GM23338 (cell line): ENCODE data around the gene PTH1R. TPM values are rescaled to one million over a fixed set of nuclear protein-coding genes. Genes with fewer than 3 reads are reported as not detected.
A peak's percentile ranks its signal among the peaks of the same experiment; 100 is the strongest.

Experiments
- ATAC-seq: fragments of 200-7000 bp; cut with Tn5 transposase; 3 replicates; pipeline ENCODE4 v1.9.1; 2020
- DNase-seq: peaks from one replicate; pipeline ENCODE4 v3.0.0-alpha.2; 2015; ENCODE audit warnings: low spot score
- H2AFZ ChIP-seq: fragments of 200-600 bp; sonication (generic); 2 replicates; pipeline ENCODE4 v1.8.0; 2016; ENCODE audit warnings: antibody characterized with exemption, mild to moderate bottlenecking, moderate library complexity
- H3F3A ChIP-seq: fragments of 200-600 bp; sonication (generic); replicated peaks from 2 replicates; pipeline ENCODE4 v1.8.0; 2017; ENCODE audit warnings: antibody characterized with exemption, mixed run types, low read depth
- H3K27ac ChIP-seq: fragments of 200-600 bp; sonication (generic); 2 replicates; pipeline ENCODE4 v1.6.1; 2016; ENCODE audit warnings: low read depth
- H3K27me3 ChIP-seq: fragments of 200-600 bp; sonication (generic); 2 replicates; pipeline ENCODE4 v1.8.0; 2016; ENCODE audit warnings: mild to moderate bottlenecking, mixed run types, moderate library complexity; ENCODE audit not compliant: insufficient read depth
- H3K36me3 ChIP-seq: fragments of 200-600 bp; sonication (generic); 2 replicates; pipeline ENCODE4 v1.8.0; 2016; ENCODE audit warnings: mild to moderate bottlenecking; ENCODE audit not compliant: insufficient read depth
- H3K4me1 ChIP-seq: fragments of 200-600 bp; sonication (generic); 2 replicates; pipeline ENCODE4 v1.8.0; 2016; ENCODE audit warnings: mild to moderate bottlenecking, moderate library complexity; ENCODE audit not compliant: insufficient read depth
- H3K4me2 ChIP-seq: fragments of 200-600 bp; sonication (generic); 2 replicates; pipeline ENCODE4 v1.7.1; 2017; ENCODE audit warnings: mixed run types
- H3K4me3 ChIP-seq: fragments of 200-600 bp; sonication (generic); 2 replicates; pipeline ENCODE4 v1.6.1; 2016; ENCODE audit warnings: mixed run types
- H3K79me2 ChIP-seq: fragments of 200-600 bp; sonication (generic); replicated peaks from 2 replicates; pipeline ENCODE4 v1.8.0; 2017; ENCODE audit warnings: mild to moderate bottlenecking; ENCODE audit not compliant: insufficient read depth
- H3K9me2 ChIP-seq: fragments of 200-600 bp; sonication (generic); 2 replicates; pipeline ENCODE4 v1.8.0; 2017; ENCODE audit not compliant: insufficient read depth
- H4K20me1 ChIP-seq: fragments of 200-600 bp; sonication (generic); replicated peaks from 2 replicates; pipeline ENCODE4 v1.8.0; 2017; ENCODE audit warnings: mild to moderate bottlenecking; ENCODE audit not compliant: insufficient read depth
- H3K27ac Mint-ChIP-seq: 2 replicates; pipeline ENCODE4 v1.8.0; 2020; ENCODE audit warnings: inconsistent platforms, mild to moderate bottlenecking, moderate library complexity, mixed read lengths
- H3K27me3 Mint-ChIP-seq: 3 replicates; pipeline ENCODE4 v1.8.0; 2022; ENCODE audit warnings: low read depth, mild to moderate bottlenecking, moderate library complexity, mixed read lengths, inconsistent platforms; ENCODE audit not compliant: insufficient read depth, poor library complexity
- H3K36me3 Mint-ChIP-seq: 3 replicates; pipeline ENCODE4 v1.8.0; 2021; ENCODE audit warnings: low read depth, mild to moderate bottlenecking, inconsistent platforms, moderate library complexity, mixed read lengths
- H3K4me1 Mint-ChIP-seq: 3 replicates; pipeline ENCODE4 v1.8.0; 2020; ENCODE audit warnings: mild to moderate bottlenecking, inconsistent platforms, mixed read lengths
- H3K4me3 Mint-ChIP-seq: 3 replicates; pipeline ENCODE4 v1.8.0; 2021; ENCODE audit warnings: moderate library complexity, mild to moderate bottlenecking, inconsistent platforms, mixed read lengths
- H3K9me3 Mint-ChIP-seq: 3 replicates; pipeline ENCODE4 v1.8.0; 2020; ENCODE audit warnings: moderate library complexity, mild to moderate bottlenecking, inconsistent platforms, mixed read lengths
- CREB1 ChIP-seq: fragments of 250-450 bp; sonication (Bioruptor Pico); IDR thresholded peaks from 2 replicates; pipeline ENCODE4 v1.5.0; 2020; ENCODE audit warnings: low read depth, mild to moderate bottlenecking, moderate library complexity
- EZH2phosphoT487 ChIP-seq: fragments of 200-600 bp; sonication (generic); IDR thresholded peaks from one replicate; pipeline ENCODE4 v1.8.1; 2018; ENCODE audit warnings: antibody characterized with exemption; ENCODE audit not compliant: unreplicated experiment
- JUNB ChIP-seq: IDR thresholded peaks from one replicate; pipeline ENCODE4 v1.6.1; 2016; ENCODE audit warnings: antibody characterized with exemption; ENCODE audit not compliant: unreplicated experiment
- NANOG ChIP-seq: IDR thresholded peaks from 2 replicates; pipeline ENCODE4 v1.6.1; 2016; ENCODE audit warnings: antibody characterized with exemption, borderline replicate concordance
- POLR2AphosphoS5 ChIP-seq: IDR thresholded peaks from 2 replicates; pipeline ENCODE4 v1.6.1; 2016; ENCODE audit warnings: antibody characterized with exemption, low read depth
- STAT1 ChIP-seq: IDR thresholded peaks from one replicate; pipeline ENCODE4 v1.6.1; 2016; ENCODE audit warnings: antibody characterized with exemption; ENCODE audit not compliant: unreplicated experiment
- ZNF331 ChIP-seq: fragments of 250-450 bp; sonication (Bioruptor Pico); IDR thresholded peaks from 2 replicates; pipeline ENCODE4 v1.5.0; 2020; ENCODE audit warnings: low read depth, mild to moderate bottlenecking, moderate library complexity
- polyA plus RNA-seq: library from polyadenylated mRNA; unstranded; fragments of >200 nt; fragmentation: Nextera tagmentation; extraction: Ambion mirVana; gene quantifications from 2 replicates; pipeline ENCODE4 v1.2.1, GENCODE V29; 2016
- total RNA-seq: library from RNA; depleted of rRNA; stranded (reverse); fragments of >200 nt; shearing (Covaris generic); gene quantifications from 2 replicates; pipeline ENCODE4 v1.2.3, GENCODE V29; 2014
- TF ChIP-seq, protein P1 (sequence below), 2 experiments: fragments of 200-600 bp in 1 of 2; sonication (generic) in 1 of 2; conservative IDR thresholded peaks; 2 replicates each; pipeline versions ENCODE4 v1.5.1 to v1.6.1; 2016 to 2017; ENCODE audit warnings: antibody characterized with exemption in 2 of 2, low read depth in 2 of 2, mild to moderate bottlenecking in 2 of 2, moderate library complexity in 1 of 2
- TF ChIP-seq, protein P2 (sequence below): IDR thresholded peaks from one replicate; pipeline ENCODE4 v1.6.1; 2018; ENCODE audit warnings: antibody characterized with exemption; ENCODE audit not compliant: unreplicated experiment
- TF ChIP-seq, protein P3 (sequence below): IDR thresholded peaks from 2 replicates; pipeline ENCODE4 v1.6.1; 2016; ENCODE audit warnings: antibody characterized with exemption

PTH1R gene
- total and polyA plus RNA-seq, 2 experiments from 2014 or later = 1.3 to 1.9 TPM

DNA sequence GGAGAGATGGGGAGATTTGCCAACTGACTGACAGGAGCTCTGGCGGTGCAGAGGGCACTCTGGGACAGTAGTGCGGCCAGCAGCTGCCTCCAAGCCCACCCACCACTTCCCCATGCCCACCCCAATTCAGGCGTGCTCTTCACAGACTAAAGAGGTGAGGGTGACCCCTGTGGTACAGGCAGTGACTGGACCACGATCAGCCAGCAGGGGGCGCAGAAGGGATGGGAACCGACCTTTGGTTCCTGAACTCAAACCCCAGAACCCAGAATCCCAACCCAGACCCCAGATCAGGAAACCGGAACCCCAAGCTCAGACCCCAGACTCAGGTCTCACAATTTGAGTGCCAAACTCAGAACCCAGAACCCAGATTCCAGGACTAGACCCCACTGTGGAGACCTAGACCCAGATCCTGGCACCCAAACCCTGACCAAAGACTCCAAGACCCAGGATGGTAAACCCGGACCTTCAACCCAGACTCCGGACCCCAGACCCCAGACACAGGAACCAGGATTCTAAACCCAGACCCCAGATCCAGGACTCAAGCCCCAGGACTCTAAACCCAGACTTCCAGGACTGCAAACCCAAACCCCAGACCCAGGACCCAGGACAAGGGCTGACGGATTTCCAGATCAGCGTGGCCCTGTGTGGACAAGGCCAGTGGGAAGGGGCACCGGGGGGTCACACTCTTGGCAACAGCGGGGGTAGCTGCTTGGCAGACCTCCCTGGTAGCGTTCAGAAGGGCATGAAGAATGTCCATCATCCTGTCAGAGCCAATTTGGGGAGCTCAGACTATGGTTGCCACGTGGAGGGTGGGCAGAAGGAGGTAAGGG, 10.6 kb upstream of the PTH1R start:
- H3K79me2 ChIP-seq = no peaks in the 10 kb centered on the region
- no peaks in the 10 kb centered on the region for H3K36me3 ChIP-seq
- no peak overlapping the region for H3K4me2 ChIP-seq
- no peaks in the 10 kb centered on the region for H4K20me1 ChIP-seq
- H3K4me1 ChIP-seq = no peaks in the 10 kb centered on the region
- no peaks in the 10 kb centered on the region for H3F3A ChIP-seq
- H2AFZ ChIP-seq = no peak overlapping the region; the same call in 1 of the 2 replicates
- Mint-ChIP-seq H3K4me1 (peaks cover 7% of the 10 kb centered on the region), H3K9me3 (no peaks in the 10 kb centered on the region), H3K4me3 (no peak overlapping the region), H3K27ac (no peak overlapping the region), H3K27me3 (peaks cover 20% of the 10 kb centered on the region), H3K36me3 (no peaks in the 10 kb centered on the region)
- ATAC-seq = peak; percentile 79
- no peak overlapping the region for H3K4me3 ChIP-seq
- H3K27me3 ChIP-seq = no peaks in the 10 kb centered on the region
- H3K9me2 ChIP-seq = no peaks in the 10 kb centered on the region
- no peak overlapping the region for H3K27ac ChIP-seq
- TF ChIP-seq, protein P1, sequence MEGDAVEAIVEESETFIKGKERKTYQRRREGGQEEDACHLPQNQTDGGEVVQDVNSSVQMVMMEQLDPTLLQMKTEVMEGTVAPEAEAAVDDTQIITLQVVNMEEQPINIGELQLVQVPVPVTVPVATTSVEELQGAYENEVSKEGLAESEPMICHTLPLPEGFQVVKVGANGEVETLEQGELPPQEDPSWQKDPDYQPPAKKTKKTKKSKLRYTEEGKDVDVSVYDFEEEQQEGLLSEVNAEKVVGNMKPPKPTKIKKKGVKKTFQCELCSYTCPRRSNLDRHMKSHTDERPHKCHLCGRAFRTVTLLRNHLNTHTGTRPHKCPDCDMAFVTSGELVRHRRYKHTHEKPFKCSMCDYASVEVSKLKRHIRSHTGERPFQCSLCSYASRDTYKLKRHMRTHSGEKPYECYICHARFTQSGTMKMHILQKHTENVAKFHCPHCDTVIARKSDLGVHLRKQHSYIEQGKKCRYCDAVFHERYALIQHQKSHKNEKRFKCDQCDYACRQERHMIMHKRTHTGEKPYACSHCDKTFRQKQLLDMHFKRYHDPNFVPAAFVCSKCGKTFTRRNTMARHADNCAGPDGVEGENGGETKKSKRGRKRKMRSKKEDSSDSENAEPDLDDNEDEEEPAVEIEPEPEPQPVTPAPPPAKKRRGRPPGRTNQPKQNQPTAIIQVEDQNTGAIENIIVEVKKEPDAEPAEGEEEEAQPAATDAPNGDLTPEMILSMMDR (conservative IDR thresholded peaks at IDR 0.05; ENCODE audit: low read depth in 2 of 2) = peak; percentile 80 to 97
- TF ChIP-seq STAT1 (no peak), NANOG (no peak), EZH2phosphoT487 (no peak)
- TF ChIP-seq, protein P2, sequence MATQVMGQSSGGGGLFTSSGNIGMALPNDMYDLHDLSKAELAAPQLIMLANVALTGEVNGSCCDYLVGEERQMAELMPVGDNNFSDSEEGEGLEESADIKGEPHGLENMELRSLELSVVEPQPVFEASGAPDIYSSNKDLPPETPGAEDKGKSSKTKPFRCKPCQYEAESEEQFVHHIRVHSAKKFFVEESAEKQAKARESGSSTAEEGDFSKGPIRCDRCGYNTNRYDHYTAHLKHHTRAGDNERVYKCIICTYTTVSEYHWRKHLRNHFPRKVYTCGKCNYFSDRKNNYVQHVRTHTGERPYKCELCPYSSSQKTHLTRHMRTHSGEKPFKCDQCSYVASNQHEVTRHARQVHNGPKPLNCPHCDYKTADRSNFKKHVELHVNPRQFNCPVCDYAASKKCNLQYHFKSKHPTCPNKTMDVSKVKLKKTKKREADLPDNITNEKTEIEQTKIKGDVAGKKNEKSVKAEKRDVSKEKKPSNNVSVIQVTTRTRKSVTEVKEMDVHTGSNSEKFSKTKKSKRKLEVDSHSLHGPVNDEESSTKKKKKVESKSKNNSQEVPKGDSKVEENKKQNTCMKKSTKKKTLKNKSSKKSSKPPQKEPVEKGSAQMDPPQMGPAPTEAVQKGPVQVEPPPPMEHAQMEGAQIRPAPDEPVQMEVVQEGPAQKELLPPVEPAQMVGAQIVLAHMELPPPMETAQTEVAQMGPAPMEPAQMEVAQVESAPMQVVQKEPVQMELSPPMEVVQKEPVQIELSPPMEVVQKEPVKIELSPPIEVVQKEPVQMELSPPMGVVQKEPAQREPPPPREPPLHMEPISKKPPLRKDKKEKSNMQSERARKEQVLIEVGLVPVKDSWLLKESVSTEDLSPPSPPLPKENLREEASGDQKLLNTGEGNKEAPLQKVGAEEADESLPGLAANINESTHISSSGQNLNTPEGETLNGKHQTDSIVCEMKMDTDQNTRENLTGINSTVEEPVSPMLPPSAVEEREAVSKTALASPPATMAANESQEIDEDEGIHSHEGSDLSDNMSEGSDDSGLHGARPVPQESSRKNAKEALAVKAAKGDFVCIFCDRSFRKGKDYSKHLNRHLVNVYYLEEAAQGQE = no peak
- peak; percentile 89 for DNase-seq

DNA sequence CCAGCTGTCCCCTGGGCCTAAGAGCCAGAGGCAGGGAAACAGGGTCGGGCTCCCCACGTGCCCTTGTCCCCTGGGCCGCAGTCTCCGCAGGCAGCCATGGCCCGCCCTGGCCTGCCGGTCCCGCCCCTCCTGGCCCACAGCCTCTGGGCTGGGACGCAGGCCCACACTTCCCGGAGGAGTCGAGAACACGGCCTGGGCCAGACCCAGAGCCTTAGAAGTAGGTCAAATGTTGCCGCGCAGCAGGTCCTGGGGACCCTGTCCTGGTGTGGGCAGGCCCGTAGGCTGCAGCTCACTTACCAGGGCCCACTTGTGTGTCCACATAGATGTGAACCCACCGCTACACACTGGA, 10.0 kb upstream of the PTH1R start:
- H3K4me3 ChIP-seq = no peak overlapping the region
- H3K27me3 ChIP-seq = no peaks in the 10 kb centered on the region
- no peak overlapping the region for H3K27ac ChIP-seq
- peak; percentile 33 for DNase-seq
- no peaks in the 10 kb centered on the region for H4K20me1 ChIP-seq
- no peaks in the 10 kb centered on the region for H3K36me3 Mint-ChIP-seq
- H3K9me3 Mint-ChIP-seq = no peaks in the 10 kb centered on the region
- no peak overlapping the region for H3K4me3 Mint-ChIP-seq
- peaks cover 7% of the 10 kb centered on the region for H3K4me1 Mint-ChIP-seq
- no peaks in the 10 kb centered on the region for H3F3A ChIP-seq
- no peak overlapping the region for H2AFZ ChIP-seq
- ATAC-seq = peak; percentile 57
- H3K4me2 ChIP-seq = no peak overlapping the region
- no peak overlapping the region for H3K27ac Mint-ChIP-seq
- no peaks in the 10 kb centered on the region for H3K79me2 ChIP-seq
- H3K36me3 ChIP-seq = no peaks in the 10 kb centered on the region
- peaks cover 20% of the 10 kb centered on the region for H3K27me3 Mint-ChIP-seq
- no peaks in the 10 kb centered on the region for H3K4me1 ChIP-seq
- no peaks in the 10 kb centered on the region for H3K9me2 ChIP-seq
- no peak for TF ChIP-seq POLR2AphosphoS5
- TF ChIP-seq JUNB = no peak
- TF ChIP-seq CREB1 (CRISPR knock-in tag) = no peak
- no peak for TF ChIP-seq STAT1
- TF ChIP-seq ZNF331 = no peak
- no peak for TF ChIP-seq NANOG
- TF ChIP-seq, protein P3, sequence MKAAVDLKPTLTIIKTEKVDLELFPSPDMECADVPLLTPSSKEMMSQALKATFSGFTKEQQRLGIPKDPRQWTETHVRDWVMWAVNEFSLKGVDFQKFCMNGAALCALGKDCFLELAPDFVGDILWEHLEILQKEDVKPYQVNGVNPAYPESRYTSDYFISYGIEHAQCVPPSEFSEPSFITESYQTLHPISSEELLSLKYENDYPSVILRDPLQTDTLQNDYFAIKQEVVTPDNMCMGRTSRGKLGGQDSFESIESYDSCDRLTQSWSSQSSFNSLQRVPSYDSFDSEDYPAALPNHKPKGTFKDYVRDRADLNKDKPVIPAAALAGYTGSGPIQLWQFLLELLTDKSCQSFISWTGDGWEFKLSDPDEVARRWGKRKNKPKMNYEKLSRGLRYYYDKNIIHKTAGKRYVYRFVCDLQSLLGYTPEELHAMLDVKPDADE = no peak
- TF ChIP-seq, protein P1 (conservative IDR thresholded peaks at IDR 0.05; ENCODE audit: low read depth in 2 of 2) = no peak
- TF ChIP-seq, protein P2 = no peak
